Activated naive CD4-positive, alpha-beta T cell treated with Interleukin-2 at 50 U/mL for 16 hours (primary cell): ENCODE measurements around the gene FOSL1.

Experiments used
- DNase-seq: peaks from one replicate; pipeline ENCODE4 v3.0.0-alpha.2; 2020

Gene FOSL1

DNA sequence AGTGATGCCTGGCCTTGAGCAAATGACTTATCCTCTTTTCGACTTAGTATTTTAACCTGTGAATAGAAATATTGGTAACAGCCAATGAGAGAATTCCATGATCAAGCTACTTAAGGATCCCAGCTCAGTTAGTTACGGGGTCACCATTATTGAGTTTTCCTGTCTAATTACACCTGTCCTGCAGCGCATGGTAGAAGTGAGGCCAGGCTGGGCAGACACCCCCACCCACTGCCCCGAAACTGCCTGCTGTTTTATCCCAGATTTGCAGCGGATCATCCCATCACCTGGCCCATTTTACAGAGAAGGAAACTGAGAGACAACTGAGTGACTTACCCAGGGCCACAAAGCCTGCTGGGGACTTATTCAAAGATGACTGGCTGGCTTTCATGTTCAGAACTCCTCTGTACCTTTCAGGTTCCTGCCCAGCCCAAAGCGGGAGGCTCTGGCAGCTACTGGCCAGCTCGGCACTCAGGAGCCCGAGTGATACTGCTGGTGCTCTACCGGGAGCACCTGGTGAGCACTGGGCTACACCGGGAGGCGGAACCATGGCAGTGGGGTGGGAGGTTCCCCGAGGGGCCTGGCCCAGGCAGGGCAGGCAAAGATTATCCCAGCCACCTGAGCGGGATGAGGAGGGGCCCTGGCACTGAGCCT is 38.5 kb downstream of the FOSL1 start:
- DNase-seq: no peak

- no peak for DNase-seq
Observed at GRCh38 chr11:65861165-65861505, 39.1 kb downstream of the FOSL1 start.

- peak; percentile 95 for DNase-seq
Observed at GRCh38 chr11:65860278-65861164, 39.7 kb downstream of the FOSL1 start, which contains the start of gene MUS81. Gene MUS81, plus strand, starts transcription at chr11:65860433. Its CDS starts 321 bp downstream, at chr11:65860754.

- DNase-seq: peak; percentile 41
Observed at GRCh38 chr11:65859812-65860277, 40.3 kb downstream of the FOSL1 start.

DNA sequence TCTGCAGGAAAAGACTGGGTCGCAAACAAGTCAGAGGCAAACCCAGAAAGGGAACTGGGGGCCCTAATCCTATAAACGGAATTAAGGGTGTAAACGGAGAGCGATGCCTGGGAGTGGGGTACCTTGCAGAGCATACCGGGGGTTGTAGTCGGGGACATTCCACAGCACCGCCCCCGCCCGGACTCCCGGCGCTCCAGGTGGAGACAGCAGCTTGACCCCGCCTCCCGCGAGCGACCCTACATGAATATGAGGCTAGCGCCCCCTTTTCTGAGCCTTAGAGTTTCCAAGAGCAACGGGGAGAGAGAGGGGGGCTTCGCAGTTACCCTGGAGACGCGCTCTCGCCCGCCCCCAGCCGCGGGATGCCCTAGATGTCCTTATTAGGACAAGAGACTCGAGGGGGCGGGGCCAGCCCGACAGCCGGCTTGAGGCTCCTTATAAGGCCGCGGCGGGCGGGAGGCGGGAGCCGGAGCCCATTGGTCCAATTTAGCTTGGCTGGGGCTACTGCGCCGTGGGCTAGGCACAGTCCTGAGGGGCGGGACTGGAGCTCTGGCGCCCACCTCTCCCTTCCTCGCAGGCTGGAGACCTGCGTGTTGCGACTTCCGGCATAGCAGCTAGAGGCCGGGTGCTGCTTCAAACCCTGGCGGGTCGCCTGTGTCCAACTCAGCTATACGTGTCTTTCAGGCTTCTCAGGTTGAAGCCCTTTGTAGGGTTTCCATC is 40.9 kb downstream of the FOSL1 start:
- DNase-seq: peak; percentile 97

DNA sequence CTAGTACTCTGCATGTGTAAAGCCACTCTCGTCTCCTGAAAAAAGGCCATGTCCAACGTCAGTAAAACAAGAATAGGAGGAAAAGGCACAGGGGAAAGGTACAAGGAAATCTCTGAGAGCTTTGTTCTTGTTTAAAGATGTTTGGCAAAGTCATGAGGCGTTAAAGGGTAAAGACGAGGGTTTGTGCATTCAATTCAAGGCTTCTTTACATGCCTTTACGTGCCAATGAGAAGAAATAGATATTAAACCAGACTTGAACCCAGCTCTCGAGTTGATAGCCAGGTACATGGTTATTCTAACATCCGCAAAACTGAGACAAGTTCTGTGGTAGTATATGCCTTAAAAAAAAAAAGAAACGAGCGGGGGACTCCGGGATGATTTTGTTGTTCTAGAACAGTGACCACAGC is 41.5 kb downstream of the FOSL1 start:
- no peak for DNase-seq

GRCh38 chr11:65857853-65858680 is 42.1 kb downstream of the FOSL1 start, which contains the start of gene CFL1:
Gene CFL1, minus strand, starts transcription at chr11:65858180. Its CDS starts 81 bp downstream, at chr11:65858099.
- peak; percentile 97 for DNase-seq

- peak; percentile 66 for DNase-seq
Observed at GRCh38 chr11:65857500-65857852, 42.7 kb downstream of the FOSL1 start.

- DNase-seq: peak; percentile 85
Observed at GRCh38 chr11:65856689-65857499, 43.3 kb downstream of the FOSL1 start.

GRCh38 chr11:65855927-65856363 is 44.2 kb downstream of the FOSL1 start:
- no peak for DNase-seq

GRCh38 chr11:65854852-65855837 is 45.0 kb downstream of the FOSL1 start:
- no peak for DNase-seq

DNA sequence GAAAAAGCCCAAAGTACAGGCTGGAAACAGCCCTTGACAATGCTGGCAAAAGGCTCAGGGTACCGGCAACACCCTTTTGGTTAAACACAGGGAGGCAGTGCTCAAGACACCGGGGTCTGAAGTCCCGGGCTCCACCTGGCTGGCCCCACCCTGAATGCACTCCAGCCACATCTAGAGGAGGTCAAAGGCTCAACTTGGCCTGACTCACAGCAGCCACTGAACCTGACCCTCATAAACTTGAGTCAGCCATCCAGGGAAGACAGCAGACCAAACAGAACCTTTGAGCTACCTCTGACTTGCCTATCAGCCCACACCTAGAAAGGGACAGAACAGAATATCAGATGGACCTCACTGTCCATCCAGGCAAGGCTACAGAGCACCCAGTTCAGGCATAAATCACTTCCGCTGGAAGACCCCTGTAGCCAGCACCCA is 46.0 kb downstream of the FOSL1 start:
- DNase-seq: no peak

- no peak for DNase-seq
Observed at GRCh38 chr11:65853246-65853979, 46.8 kb downstream of the FOSL1 start.

- no peak for DNase-seq
Observed at GRCh38 chr11:65852508-65853245, 47.5 kb downstream of the FOSL1 start.

DNA sequence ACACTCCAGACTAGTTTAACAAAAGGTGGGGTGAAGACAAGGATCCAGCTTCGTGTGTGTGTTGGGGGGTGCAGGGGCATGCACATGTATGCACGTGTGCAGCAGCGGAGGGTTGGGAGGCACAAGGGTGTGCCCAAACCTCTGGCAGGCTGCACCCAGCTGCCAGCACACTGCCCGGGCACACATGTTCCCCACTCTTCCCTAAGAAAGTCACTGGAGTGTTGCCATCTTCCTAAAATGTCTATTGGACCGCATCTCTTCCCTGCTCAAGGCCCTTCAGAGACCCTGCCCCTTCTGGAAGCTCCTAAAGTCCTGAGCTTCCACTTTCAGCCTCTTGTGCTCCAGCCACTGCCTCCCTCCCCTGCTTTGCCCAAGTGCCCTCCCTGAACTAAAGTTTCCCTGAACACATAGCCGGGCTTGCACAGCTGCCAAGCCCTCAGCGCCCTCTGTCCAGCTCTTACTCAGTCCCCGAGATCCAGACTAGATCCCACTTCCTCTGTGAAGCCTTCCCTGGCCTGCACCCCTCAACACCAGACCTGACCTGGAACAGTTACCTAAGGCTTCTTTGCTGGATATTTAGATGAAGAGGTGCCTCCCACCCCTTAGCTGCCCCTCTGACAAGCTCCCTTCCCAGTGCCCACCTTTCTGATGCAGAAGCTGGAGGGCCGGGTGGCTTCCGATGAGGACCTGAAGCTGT is 48.2 kb downstream of the FOSL1 start:
- DNase-seq: no peak

- DNase-seq: no peak
Observed at GRCh38 chr11:65851083-65851579, 49.1 kb downstream of the FOSL1 start.

GRCh38 chr11:65850217-65851082 is 49.7 kb downstream of the FOSL1 start:
- DNase-seq: no peak
